Superior temporal gyrus (tissue), 1 donor: ENCODE results near the gene ERGIC1.
"Not testable (repeated sequence)": the region's sequence is repeated elsewhere in the genome, so short reads cannot be mapped to it uniquely, and the experiment has no call there.

ENCODE experiments used
- DNase-seq: peaks from one replicate; pipeline ENCODE4 v3.0.0-alpha.2; 2016; ENCODE audit errors: extremely low spot score

ERGIC1 gene, protein sequence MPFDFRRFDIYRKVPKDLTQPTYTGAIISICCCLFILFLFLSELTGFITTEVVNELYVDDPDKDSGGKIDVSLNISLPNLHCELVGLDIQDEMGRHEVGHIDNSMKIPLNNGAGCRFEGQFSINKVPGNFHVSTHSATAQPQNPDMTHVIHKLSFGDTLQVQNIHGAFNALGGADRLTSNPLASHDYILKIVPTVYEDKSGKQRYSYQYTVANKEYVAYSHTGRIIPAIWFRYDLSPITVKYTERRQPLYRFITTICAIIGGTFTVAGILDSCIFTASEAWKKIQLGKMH

DNA sequence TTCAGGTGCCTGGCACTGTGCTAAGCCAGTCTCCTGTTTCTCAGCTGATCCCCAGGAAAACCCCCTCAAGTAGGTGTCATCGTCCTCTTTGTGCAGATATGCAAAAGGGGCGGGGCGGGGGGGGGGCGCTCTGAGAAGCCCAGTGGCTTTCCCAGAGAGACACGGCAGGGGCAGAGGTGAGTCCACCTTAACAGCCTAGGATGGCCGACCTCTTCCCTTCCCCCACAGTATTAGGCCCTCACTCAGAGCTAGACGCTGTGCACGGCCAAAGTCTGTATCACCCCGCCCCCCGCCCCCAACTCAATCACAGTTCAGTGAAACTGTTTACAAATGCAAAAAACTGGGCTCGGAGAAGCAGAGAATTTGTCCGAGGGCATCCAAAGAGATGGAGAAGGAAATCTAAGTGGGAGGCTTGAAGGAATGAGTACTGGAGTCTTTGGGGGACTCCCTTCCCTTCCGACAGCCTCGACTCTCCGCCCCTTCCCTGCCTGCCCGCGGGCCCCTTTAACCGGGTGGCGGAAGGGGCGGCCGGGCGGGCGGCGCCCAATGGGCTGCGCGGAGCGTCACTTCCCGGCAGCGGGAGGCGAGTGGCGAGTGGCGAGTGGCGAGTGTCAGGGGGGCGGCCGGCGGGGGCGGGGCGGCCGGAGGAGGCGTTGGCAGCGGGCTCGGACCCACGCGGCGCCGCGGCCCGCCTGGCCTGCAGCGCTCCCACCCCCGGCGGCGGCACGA is at the start of gene ERGIC1:
ERGIC1 (plus strand) TSS at position 566 of the 729 bp plus-strand sequence; CDS start at position 729, 163 bp downstream.
- peak; percentile 84 for DNase-seq

DNA sequence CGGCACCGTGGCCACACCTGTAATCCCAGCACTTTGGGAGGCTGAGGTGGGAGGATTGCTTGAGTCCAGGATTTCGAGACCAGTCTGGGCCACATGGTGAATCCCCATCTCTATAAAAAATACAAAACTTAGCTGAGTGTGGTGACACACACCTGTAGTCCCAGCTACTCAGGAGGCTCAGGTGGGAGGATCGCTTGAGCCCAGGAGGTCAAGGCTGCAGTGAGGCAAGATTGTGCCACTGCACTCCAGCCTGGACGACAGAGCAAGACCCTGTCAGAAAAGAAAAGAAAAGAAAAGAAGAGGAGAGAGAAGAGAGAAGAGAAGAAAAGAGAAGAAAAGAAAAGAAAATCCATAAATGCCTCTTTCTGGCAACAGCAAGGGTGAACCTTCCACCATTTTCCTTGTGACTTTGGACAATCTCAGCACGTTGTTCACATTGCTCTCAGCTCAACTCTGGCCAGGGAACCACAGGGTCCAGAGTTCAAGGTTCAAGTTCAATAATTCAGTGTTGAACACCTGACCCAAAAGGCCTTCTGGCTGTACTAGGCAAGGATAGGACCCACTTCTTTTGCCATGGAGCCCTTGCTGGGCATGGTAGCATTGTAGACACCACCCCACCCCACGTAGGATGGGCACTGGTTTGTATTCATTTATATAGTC is 48.5 kb upstream of the ERGIC1 start:
- DNase-seq, result no peak

DNA sequence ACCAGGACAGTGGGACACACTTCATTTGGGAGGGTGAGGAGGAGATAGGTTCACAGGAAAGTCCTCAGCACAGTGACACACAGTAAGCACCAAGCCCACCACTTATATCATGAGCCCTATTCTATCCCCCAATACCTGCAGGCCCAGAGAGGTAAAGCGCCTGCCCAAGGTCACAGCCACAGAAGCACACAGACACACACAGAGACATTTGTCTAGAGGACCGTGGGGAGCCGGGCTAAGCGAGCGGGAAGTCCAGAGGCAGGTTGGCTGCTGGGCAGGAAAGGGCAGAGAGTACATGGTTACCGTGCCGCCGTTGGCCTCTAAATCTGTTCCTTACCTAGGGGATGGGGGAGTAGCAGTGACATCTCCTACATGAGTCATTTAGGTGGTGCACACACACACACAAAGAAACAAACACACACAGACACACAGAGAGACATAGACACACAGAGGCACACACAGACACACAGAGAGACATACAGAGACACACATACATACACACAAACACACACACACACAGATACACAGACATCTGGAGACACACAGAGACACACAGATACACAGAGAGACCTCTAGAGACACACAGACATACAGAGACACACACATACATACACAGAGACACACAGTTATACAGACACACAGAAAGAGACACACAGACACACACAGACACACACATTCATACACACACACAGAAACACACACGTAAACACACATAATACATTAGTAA is 47.2 kb upstream of the ERGIC1 start:
- DNase-seq, result no peak

DNA sequence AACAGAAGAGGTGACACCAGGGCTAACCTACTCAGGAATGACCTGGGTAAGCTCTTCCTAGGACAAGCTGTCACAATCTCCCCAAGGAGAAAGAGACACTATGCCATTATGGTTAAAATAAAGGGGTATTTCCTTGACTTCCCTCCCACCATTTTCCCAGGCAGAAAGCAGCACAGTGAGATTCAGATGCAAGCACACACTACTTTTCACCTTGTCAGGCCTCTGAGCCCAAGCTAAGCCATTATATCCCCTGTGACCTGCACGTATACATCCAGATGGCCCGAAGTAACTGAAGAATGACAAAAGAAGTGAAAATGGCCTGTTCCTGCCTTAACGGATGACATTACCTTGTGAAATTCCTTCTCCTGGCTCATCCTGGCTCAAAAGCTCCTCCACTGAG is 46.5 kb upstream of the ERGIC1 start:
- DNase-seq, result not testable (repeated sequence)

DNA sequence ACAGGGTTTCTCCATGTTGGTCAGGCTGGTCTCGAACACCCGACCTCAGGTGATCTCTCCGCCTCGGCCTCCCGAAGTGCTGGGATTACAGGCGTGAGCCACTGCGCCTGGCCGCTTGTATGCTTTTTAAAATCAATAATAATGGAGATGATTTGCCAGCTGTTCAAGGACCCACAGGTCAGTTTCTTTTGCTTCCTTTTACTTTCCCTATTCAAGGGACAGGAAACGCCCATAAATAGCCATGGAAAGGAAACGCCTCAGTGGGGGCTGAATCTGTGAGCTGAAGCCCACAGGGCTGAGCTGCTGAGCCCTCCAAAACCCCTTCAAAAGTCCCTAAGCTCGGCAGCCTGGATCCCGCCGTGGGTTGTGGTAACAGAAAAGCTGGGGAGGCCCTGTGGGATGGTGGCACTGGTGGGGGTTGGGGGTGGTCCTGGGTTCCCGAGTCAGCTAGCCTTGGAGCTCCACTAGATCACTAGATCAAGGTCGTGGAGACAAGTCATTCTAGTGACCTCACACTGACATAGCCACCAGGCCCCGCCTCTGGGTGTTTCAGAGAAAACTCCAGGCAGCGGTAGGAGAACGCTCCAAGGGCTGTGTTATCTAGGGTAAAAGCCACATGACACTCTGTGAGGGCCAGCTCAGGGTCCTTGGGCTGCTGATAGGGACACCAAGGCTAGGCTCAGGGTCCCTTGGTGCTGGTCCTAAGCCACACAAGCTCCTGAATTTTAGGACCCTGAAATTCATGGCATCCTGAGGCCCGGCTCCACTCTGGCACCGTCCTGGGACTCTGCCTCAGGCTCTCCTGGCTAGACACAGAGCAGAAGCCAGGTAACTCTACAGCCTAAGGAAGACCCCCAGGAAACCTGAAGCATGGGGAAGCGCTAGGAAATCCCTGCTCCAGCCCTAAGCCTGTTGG is 45.0 kb upstream of the ERGIC1 start:
- DNase-seq, result no peak

DNA sequence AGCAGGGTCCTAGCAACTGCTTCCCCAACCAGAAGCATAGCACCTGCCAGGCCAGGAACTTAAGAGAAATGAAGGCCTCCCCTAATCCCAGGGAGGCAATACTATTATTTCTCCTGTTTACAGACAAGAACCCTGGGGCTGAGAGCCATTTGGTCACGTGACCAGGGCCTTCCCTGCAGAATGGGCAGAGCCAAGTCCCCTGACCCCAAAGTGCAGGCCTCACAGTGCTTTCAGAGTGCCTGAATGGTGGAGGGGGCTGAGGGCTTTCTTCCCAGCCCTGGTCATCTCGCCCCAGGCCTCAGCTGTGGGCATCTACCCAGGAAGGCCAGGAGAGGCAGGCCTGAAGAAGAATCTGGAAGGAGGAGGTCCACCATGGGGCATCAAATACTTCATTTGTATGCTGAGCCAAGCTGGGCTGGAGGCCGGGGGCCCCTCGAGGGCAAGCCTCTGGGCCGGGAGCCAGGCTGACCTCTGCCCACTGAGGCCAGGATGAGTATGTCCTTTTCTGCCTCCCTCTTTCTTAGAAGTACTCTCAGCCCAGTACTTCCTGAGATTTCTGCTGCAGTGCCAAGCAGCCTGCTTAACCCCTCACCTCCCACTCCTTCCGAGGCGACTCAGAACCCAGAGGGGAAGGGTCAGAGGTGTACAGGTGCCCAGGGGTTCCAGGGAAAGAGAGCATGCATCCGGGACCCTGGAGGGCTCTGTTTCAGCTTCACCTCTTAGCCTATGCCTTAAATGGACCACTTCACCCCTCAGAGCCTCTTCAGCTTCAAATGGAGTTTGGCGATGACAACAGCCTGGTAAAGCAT is 44.2 kb upstream of the ERGIC1 start:
- DNase-seq, result no peak

DNA sequence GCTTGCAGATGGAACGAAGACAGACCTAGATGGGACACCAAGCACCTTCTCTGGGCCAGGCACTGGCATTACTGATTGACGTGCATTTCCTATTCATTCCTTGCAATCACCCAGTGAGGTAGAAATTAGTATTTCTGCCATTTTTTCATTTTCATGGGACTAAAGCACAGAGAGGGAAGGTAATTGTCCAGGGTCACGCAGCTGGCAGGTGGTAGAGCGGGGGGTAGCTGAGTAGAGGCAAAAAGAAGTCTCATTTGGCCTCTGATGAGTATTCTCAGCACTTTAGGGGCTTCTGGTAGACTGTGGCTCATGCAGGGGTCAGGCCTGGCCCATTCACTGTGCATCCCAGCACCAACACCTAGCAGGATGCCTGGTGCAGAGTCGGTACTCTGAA is 43.6 kb upstream of the ERGIC1 start:
- no peak for DNase-seq

DNA sequence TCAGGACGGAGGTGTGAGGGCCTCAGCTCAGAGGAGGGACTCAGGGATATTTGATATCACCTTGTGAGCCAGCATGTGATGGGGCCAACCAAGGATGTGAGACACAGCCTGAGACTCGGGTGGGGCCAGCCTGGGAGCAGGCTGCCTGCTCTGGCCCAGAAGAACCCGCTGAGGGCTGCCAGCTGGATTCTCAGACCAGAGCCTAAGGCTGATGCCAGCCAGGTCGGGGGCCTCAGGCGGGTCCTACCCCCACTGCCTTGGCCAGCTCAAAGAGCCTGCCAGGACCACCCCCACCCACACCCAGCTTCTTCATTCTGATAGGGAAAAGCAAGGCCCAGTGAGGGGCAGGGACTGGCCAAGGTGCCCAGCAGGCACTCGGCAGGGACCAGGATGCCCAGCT is 42.8 kb upstream of the ERGIC1 start:
- no peak for DNase-seq

DNA sequence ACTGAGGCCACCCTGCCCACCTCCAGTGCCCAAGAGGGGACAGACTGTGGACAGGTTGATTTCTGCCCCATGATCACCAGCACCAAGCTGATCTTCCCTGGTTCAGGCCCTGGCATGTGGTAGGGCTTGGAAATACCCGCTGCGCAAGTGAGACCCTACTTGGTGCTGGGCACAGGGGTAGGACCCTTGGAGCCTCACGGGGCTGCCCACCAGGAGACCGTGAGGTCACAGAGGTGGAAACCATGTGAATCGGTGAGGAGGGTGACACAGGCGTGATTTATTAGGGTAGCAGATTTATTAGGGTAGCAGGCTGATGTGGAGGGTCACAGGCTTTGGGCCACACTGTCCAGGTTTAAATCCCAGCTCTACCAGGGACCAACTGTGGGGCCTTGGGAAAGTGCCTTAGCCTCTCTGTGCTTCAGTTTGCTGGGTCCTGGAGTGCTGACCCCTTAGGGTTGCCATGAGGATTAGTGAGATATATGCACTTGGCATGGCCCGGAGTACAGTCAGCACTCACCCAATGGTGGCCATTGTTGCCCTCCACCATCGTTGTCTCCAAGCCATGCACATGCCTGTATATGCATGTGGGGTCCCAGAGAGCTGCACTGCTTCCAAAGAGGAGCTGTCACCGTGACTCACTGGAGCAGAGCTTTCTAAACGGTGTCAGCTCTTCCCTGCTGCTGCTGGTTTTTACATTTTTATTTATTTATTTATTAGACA is 42.2 kb upstream of the ERGIC1 start:
- DNase-seq, result no peak

DNA sequence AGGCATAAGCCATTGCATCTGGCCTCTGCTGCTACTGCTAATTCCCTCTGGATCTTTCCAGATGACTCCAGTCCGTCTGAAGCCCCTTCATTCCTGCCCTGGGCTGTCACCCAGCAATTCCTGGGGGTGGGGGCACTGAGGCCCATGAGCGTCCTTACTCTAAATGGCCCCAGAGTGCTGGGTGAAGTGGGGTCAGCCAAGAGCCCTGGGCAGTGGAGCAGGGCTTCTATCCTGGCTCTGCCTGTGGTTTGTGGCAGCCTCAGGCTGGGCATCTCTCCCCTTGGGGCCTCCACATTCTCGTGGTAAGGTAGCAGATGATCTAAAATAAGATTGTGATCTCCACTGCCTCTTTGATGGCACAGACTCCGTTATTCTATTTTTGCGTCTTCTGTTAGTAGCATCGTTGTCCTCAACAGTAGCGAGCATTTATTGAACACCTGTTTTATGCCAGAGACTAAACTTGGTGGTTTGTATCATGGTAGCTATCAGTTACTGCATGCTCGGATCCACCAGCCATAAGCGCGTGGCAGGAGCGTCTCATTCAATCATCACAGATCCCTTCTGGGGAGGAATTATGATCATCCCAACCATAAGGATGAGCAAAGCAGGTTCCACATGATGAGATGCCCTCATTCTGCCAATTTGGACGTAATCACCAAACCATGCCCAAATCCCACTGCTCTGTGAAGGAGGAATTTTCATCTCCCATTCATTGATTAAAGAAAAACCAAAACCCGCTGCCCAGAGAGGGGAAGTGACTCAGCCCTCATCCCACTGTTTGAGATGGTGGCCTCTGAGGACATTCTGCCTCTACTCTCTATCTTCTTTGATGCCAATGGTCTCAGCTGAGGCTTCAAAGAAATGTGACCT is 41.1 kb upstream of the ERGIC1 start:
- no peak for DNase-seq

DNA sequence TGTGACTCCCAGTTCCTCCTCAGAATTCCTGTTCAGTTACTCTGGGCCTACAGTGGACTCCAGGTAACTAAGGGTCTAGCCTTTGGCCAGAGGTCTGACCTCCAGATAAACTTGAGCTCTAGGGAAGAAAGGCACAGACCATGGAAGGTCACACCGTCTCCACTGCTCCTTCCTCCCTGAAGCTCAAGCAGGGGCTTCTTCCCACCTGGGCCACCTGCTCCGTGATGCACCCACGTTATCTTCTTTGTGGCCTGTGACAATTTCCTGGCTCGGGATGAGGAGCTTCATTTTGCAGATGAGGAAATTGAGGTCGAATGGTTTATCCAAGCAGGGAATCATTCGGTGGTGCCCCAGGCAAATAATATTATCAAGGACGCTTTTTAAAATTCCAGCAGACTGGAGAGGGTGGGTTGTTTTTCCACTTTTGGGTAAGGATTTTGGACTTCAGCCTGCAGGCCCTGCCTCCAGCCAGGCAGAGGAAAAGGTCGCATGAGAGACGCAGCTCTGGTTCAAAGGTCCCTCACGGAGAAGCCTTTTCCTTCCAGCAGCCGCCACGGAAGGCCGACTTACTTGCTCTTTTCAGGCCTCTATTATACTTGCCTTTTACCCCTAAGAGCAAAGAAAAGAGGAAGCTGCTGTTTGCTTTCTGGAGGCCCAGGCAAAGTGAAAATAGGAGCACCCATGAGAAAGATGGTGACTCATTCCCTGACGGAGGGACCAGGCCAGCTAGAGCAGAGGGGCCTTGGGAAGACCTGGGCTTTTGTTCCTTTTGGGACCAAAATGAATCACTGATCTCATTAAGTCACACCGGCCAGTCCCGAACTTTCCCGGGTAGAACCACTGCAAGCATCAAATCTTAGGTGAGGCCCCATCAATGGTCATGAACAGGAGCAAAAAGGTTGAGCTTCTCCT is 40.2 kb upstream of the ERGIC1 start:
- no peak for DNase-seq

DNA sequence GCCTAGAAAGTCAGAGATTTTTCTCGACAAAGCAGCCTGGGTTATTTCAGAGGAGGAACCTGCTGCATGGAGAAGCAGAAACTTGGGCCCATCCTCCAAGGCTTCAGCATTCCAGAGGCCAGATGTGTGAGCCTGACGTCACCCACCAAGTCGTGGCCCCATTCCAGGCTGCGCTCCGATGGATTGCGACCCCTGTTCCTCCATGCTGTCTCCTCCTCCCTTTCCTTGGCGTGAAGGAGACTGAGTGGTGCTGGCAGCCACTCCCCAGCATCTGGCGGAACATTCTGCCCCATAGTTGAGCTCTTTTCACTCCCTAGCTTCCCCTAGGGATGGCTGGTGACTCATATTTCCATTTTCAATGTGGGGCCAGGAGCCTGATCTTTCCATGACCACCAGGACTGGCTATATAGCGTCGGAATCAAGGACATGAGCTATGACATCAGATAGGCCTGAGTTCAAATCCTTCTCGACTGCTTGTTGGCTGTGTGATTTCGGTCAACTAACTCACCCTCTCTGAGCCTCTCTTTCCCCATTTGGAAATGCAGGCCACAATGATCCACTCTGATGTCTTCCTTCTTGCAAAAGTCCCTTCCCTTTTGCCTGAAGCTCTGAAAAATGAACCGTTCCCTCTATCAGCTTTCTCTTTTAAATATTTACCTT is 38.6 kb upstream of the ERGIC1 start:
- no peak for DNase-seq

DNA sequence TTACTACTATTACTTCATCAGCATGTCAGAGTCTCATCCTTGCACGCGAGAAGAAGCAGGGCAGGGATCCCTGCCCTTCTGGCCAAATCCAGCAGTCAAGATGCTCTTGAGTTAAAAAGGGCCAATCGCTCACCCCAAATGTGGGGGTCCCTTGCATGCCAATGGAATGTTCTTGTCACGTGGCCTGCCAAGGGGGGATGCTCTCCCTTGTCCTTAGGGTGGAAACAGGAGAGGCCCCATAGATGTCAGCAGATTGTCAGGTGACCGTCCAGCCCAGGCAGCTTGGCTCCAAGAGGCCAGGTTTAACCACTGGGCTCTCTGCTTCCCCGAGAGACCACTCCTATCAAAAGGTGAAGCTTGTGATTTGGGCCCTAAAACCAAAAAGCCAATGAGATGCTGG is 37.7 kb upstream of the ERGIC1 start:
- no peak for DNase-seq

DNA sequence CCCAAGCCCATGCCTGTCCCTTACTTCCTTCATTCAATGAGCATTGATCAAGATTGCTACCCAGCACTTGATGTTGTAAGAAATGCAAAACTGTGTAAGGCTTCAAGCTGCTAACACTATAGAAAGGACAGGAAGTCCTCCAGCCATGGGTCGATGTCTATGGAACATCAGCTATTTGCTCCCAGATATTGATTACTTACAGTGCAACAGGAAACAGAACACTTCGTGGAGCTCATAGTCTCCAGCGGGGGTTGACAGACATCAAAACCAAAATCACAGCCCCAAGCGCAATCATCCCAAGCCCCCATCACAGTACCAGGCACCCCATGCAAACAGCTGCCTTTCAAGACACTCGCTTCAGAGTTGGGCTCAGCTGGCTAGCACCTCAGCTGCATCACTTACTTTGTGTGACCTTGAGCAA is 36.3 kb upstream of the ERGIC1 start:
- no peak for DNase-seq

DNA sequence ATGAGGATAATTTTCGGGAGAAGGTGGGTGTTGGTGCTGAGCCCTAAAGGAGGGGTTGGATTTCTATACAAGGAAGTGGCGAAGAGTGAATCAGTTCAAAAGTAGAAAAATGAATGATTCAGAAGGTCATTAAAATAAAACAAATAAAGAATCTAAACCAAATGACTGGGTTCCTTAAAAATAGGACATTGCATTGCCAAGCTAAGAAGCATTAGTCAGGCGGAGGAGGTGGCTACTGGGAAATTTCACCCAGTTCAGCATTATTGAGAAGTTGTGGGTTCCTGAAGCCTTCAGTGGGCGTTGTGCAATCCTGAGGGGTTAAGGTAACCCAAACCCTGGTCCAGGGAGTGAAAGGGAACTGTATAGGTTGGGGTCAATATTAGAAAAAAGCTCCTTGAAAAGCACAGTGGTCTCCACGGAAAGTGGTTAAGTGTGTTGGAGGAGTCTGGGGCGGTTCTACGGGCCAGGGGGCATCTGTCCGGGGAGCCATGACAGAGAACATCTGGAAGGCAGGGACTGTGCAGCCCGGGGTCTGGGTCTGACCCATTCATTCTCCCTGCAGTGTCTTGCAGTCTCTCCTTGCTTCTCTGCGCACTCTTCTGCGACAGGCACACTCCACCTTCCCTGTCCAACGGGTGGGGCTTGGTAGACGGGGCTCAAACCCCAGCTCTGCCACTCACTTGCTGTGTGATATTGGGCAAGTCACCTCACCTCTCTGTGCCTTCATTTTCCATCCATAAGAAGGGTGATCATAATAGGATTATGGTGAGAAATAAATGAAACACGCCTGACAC is 35.4 kb upstream of the ERGIC1 start:
- DNase-seq, result no peak

DNA sequence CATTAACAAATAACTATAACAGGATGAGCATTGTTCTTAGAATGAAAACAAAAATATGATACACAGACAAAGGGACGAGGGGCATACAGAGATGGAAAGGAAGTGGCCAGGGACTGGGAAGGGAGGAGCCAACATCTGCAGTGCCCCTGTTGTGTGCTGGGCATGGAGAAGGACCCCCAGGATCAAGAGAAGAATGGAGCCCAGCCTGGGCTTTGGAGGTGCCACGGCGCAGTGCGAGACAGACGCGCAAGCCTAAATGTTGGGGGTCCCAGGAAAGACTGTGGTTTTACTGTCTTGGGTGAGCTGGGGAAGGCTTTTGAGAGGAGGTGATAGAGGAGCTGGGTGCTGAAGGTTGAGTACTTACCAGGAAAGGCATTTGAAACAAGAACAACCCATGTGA is 34.6 kb upstream of the ERGIC1 start:
- DNase-seq, result no peak
